ENCODE data around the gene PCNT. TPM values are rescaled to one million over a fixed set of nuclear protein-coding genes. Genes with fewer than 3 reads are reported as not detected.

PCNT gene
- total RNA-seq, 1 experiment from 2014 or later, result 39.6 TPM

- no peak overlapping the region for H2AK5ac ChIP-seq (ENCODE audit: insufficient read length, low read length)
- H3K27me3 ChIP-seq (ENCODE audit: insufficient read depth, low read length), result no peaks in the 10 kb centered on the region
- no peak overlapping the region for H3K27ac ChIP-seq (ENCODE audit: insufficient read length, low read depth, low read length)
- H4K91ac ChIP-seq (ENCODE audit: insufficient read length, low read depth, low read length), result no peak overlapping the region
- no peak overlapping the region for H2BK5ac ChIP-seq (ENCODE audit: insufficient read length, low read length)
- no peak overlapping the region for H2AFZ ChIP-seq (ENCODE audit: low read length)
- H3K56ac ChIP-seq (ENCODE audit: insufficient read length, low read depth, low read length), result no peak overlapping the region
- no peak overlapping the region for H2BK12ac ChIP-seq (ENCODE audit: insufficient read length, low read depth, low read length)
- no peak overlapping the region for H3T11ph ChIP-seq (ENCODE audit: low read length)
- no peaks in the 10 kb centered on the region for H3K9me3 ChIP-seq (ENCODE audit: control insufficient read depth, low read depth, low read length)
- H2BK120ac ChIP-seq (ENCODE audit: low read depth, low read length, poor library complexity, severe bottlenecking), result no peak overlapping the region
- H3K27me3 Mint-ChIP-seq (ENCODE audit: low read depth), result no peaks in the 10 kb centered on the region
- H3K4me1 ChIP-seq (ENCODE audit: insufficient read depth, low read length), result no peaks in the 10 kb centered on the region
- H3K23me2 ChIP-seq (ENCODE audit: insufficient read length, low read depth, low read length, poor library complexity, severe bottlenecking), result no peaks in the 10 kb centered on the region
- H2BK15ac ChIP-seq (ENCODE audit: low read depth, low read length), result no peak overlapping the region
- no peak overlapping the region for H3K4me3 Mint-ChIP-seq
- H4K8ac ChIP-seq (replicated peaks; ENCODE audit: insufficient read length, low read depth, low read length), result no peak overlapping the region
- peaks cover 31 to 79% (median 74%) of the 10 kb centered on the region in 3 experiments for H3K36me3 Mint-ChIP-seq (ENCODE audit: insufficient read depth in 1 of 3, low read depth in 3 of 3)
- no peak overlapping the region for H3K23ac ChIP-seq (ENCODE audit: insufficient read length, low read depth, low read length)
- no peak overlapping the region for H3K18ac ChIP-seq (ENCODE audit: insufficient read length, low read depth, low read length)
- no peak overlapping the region for H3K4me2 ChIP-seq (ENCODE audit: insufficient read depth, insufficient read length, low read length)
- no peaks in the 10 kb centered on the region for H3K79me2 ChIP-seq (ENCODE audit: insufficient read depth, low read length)
- no peak overlapping the region for H4K5ac ChIP-seq (ENCODE audit: insufficient read length, low read depth, low read length)
- no peaks in the 10 kb centered on the region for H4K20me1 ChIP-seq (ENCODE audit: control insufficient read depth, insufficient read depth, insufficient read length)
- no peaks in the 10 kb centered on the region for H3K79me1 ChIP-seq (ENCODE audit: insufficient read depth, low read depth, low read length, poor library complexity, severe bottlenecking)
- H3K4me1 Mint-ChIP-seq, result 0 out of 4 replicates have a peak, but pooled peaks cover 0 to 2% of the 10 kb centered on the region in 2 experiments
- H3K27ac Mint-ChIP-seq, result peak overlapping the region in 1 of 3 experiments; percentile 61; a peak in 1 of 7 replicates
- H3K9me3 Mint-ChIP-seq, result no peaks in the 10 kb centered on the region
- WGBS (ENCODE audit: extremely low coverage, insufficient read length, low lambda C conversion rate), result no CpG with 5 or more reads among the region's 13 CpGs
- TF ChIP-seq CTCF (conservative IDR thresholded peaks at IDR 0.05), result no peak
- H2BK20ac ChIP-seq (ENCODE audit: low read depth, low read length, poor library complexity, severe bottlenecking), result no peak overlapping the region
- H3K14ac ChIP-seq (ENCODE audit: insufficient read depth, low read length), result no peak overlapping the region
- no peak overlapping the region for H3K9ac ChIP-seq (ENCODE audit: extremely low read depth, insufficient read length, low read length)
- no peak overlapping the region for H3K4ac ChIP-seq (ENCODE audit: low read depth, low read length)
- DNase-seq, result no peak
These were observed 113.1 kb downstream of the PCNT start for GRCh38 chr21:46437096-46437498.

All from H9 (cell line).